PC-3 (cell line): ENCODE results near the gene PRKN. TPM values are rescaled to one million over a fixed set of nuclear protein-coding genes. Genes with fewer than 3 reads are reported as not detected.

Experiments used
- ATAC-seq: fragments of 200-7000 bp; cut with Tn5 transposase; 2 replicates; pipeline ENCODE4 v1.9.1; 2020; ENCODE audit warnings: mild to moderate bottlenecking, moderate library complexity
- BruUV-seq: library from RNA; stranded (reverse); fragments of 400-500 nt; replicated peaks from 2 replicates; lab custom pipeline; 2021; lab: Mats Ljungman, UMichigan
- CTCF ChIA-PET: fragments of 300-600 bp; sonication (Branson Sonifier 250); formaldehyde crosslinking; loops from one replicate; lab custom pipeline; 2022; ENCODE audit warnings: antibody characterized with exemption; lab: Charles Lee
- POLR2A ChIA-PET: fragments of 300-600 bp; sonication (Branson Sonifier 250); formaldehyde crosslinking; loops from one replicate; lab custom pipeline; 2022; ENCODE audit warnings: antibody characterized with exemption; ENCODE audit not compliant: unreplicated experiment; lab: Charles Lee
- DNase-seq: peaks from one replicate; pipeline ENCODE4 v3.0.0-alpha.2; 2015
- H2AFZ ChIP-seq: fragments of 300-600 bp; sonication (generic); 2 replicates; pipeline ENCODE4 v1.6.0; 2016; ENCODE audit warnings: antibody characterized with exemption, low read length
- H3F3A ChIP-seq: fragments of 300-600 bp; sonication (generic); one replicate; pipeline ENCODE4 v1.6.0; 2017; ENCODE audit warnings: antibody characterized with exemption, low read length, control low read depth, mild to moderate bottlenecking; ENCODE audit not compliant: unreplicated experiment
- H3K27ac ChIP-seq: fragments of 300-600 bp; sonication (generic); 2 replicates; pipeline ENCODE4 v1.5.1; 2016; ENCODE audit warnings: mild to moderate bottlenecking, low read length
- H3K27me3 ChIP-seq: fragments of 300-600 bp; sonication (generic); 2 replicates; pipeline ENCODE4 v1.6.1; 2016; ENCODE audit warnings: low read length, mixed read lengths
- H3K36me3 ChIP-seq: fragments of 300-600 bp; sonication (generic); 2 replicates; pipeline ENCODE4 v1.6.1; 2016; ENCODE audit warnings: low read depth, mixed run types, low read length, mixed read lengths
- H3K4me1 ChIP-seq: fragments of 300-600 bp; sonication (generic); 2 replicates; pipeline ENCODE4 v1.5.1; 2016; ENCODE audit warnings: low read length; ENCODE audit not compliant: insufficient read depth
- H3K4me2 ChIP-seq: fragments of 300-600 bp; sonication (generic); 2 replicates; pipeline ENCODE4 v1.6.0; 2016; ENCODE audit warnings: low read length
- H3K4me3 ChIP-seq: fragments of 300-600 bp; sonication (generic); 2 replicates; pipeline ENCODE4 v1.5.1; 2016; ENCODE audit warnings: mild to moderate bottlenecking, low read length, mixed read lengths
- H3K79me2 ChIP-seq: fragments of 300-600 bp; sonication (generic); 2 replicates; pipeline ENCODE4 v1.6.1; 2017; ENCODE audit warnings: low read length, mixed read lengths
- H3K9ac ChIP-seq: fragments of 300-600 bp; sonication (generic); 2 replicates; pipeline ENCODE4 v1.6.0; 2016; ENCODE audit warnings: mild to moderate bottlenecking, low read length
- H3K9me2 ChIP-seq: fragments of 300-600 bp; sonication (generic); replicated peaks from 2 replicates; pipeline ENCODE4 v1.6.1; 2016; ENCODE audit warnings: mixed run types, low read length, mixed read lengths
- H3K9me3 ChIP-seq: fragments of 300-600 bp; sonication (generic); 2 replicates; pipeline ENCODE4 v1.6.1; 2016; ENCODE audit warnings: low read length, mixed read lengths
- H4K20me1 ChIP-seq: fragments of 300-600 bp; sonication (generic); 2 replicates; pipeline ENCODE4 v1.6.1; 2016; ENCODE audit warnings: low read length, mixed read lengths
- EZH2 ChIP-seq: fragments of 300-600 bp; sonication (generic); IDR thresholded peaks from one replicate; pipeline ENCODE4 v1.6.1; 2017; ENCODE audit warnings: antibody characterized with exemption, mild to moderate bottlenecking, low read length; ENCODE audit not compliant: unreplicated experiment
- EZH2phosphoT487 ChIP-seq: fragments of 300-600 bp; sonication (generic); IDR thresholded peaks from 2 replicates; pipeline ENCODE4 v1.6.1; 2018; ENCODE audit warnings: mild to moderate bottlenecking, antibody characterized with exemption, low read length, borderline replicate concordance
- intact Hi-C: fragments of 100-400 bp; cut with micrococcal nuclease; formaldehyde crosslinking; loops from 2 replicates; pipeline ENCODE4 v1.9.0; 2023
- total RNA-seq: library from RNA; depleted of rRNA; stranded (reverse); fragments of >200 nt; gene quantifications from 2 replicates; pipeline ENCODE4 v1.2.3, GENCODE V29; 2014
- TF ChIP-seq, protein P1 (sequence below): fragments of 300-600 bp; sonication (generic); conservative IDR thresholded peaks from 2 replicates; pipeline ENCODE4 v1.5.1; 2017; ENCODE audit warnings: antibody characterized with exemption, low read depth, mild to moderate bottlenecking, low read length

Gene PRKN
- total RNA-seq, 1 experiment from 2014 or later: not detected

DNA sequence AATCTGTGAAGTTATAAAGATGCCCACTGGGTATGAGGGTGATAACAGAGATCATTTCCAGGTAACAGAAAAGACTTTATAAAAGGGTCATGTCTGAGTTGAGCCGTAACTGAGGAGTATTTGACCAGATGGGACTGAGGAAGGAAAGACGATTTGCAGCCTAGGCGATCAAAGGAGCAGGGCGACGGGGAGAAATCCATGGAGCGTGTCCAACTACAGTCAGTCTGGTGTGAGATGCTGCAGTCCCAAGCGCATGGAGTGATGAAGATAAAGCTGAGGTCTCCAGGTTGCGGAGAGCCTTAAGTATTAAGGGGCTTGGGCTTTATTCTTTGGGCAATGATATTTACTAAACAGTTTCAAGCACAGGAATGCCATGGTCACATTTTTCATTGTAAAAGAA lies 166.7 kb downstream of the PRKN start:
- Histone ChIP-seq H2AFZ (no peak overlapping the region), H3K27ac (no peak overlapping the region), H3K4me3 (no peak overlapping the region), H3K4me2 (no peak overlapping the region), H3F3A (no peaks in the 10 kb centered on the region), H3K36me3 (no peaks in the 10 kb centered on the region), H3K9me3 (no peaks in the 10 kb centered on the region), H3K9ac (no peak overlapping the region), H3K4me1 (no peaks in the 10 kb centered on the region), H3K27me3 (no peaks in the 10 kb centered on the region), H3K9me2 (no peaks in the 10 kb centered on the region), H3K79me2 (no peaks in the 10 kb centered on the region), H4K20me1 (no peaks in the 10 kb centered on the region)
- no peak for DNase-seq
- ChIA-PET CTCF (no interaction called here), POLR2A (no interaction called here)
- BruUV-seq: no TSS peak
- TF ChIP-seq EZH2phosphoT487: no peak
- no peak for TF ChIP-seq EZH2
- TF ChIP-seq, protein P1, sequence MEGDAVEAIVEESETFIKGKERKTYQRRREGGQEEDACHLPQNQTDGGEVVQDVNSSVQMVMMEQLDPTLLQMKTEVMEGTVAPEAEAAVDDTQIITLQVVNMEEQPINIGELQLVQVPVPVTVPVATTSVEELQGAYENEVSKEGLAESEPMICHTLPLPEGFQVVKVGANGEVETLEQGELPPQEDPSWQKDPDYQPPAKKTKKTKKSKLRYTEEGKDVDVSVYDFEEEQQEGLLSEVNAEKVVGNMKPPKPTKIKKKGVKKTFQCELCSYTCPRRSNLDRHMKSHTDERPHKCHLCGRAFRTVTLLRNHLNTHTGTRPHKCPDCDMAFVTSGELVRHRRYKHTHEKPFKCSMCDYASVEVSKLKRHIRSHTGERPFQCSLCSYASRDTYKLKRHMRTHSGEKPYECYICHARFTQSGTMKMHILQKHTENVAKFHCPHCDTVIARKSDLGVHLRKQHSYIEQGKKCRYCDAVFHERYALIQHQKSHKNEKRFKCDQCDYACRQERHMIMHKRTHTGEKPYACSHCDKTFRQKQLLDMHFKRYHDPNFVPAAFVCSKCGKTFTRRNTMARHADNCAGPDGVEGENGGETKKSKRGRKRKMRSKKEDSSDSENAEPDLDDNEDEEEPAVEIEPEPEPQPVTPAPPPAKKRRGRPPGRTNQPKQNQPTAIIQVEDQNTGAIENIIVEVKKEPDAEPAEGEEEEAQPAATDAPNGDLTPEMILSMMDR: no peak
- intact Hi-C loops: no loop called here
- no peak for ATAC-seq

GRCh38 chr6:162554531-162554930 lies 173.0 kb downstream of the PRKN start:
- no peak overlapping the region for H3K4me2 ChIP-seq
- H3F3A ChIP-seq: no peaks in the 10 kb centered on the region
- intact Hi-C loops: no loop called here
- DNase-seq (no peak), ATAC-seq (no peak)
- no peak overlapping the region for H3K27ac ChIP-seq
- POLR2A ChIA-PET: no interaction called here
- H3K79me2 ChIP-seq: no peaks in the 10 kb centered on the region
- H4K20me1 ChIP-seq: no peaks in the 10 kb centered on the region
- no peaks in the 10 kb centered on the region for H3K4me1 ChIP-seq
- H3K27me3 ChIP-seq: peaks cover 5% of the 10 kb centered on the region; the same call in 1 of the 2 replicates
- no peak for TF ChIP-seq EZH2phosphoT487
- TF ChIP-seq EZH2: no peak
- TF ChIP-seq, protein P1: no peak
- H3K9ac ChIP-seq: no peak overlapping the region
- H3K9me3 ChIP-seq: no peaks in the 10 kb centered on the region
- CTCF ChIA-PET: no interaction called here
- no peak overlapping the region for H2AFZ ChIP-seq
- no TSS peak for BruUV-seq
- no peak overlapping the region for H3K4me3 ChIP-seq
- H3K36me3 ChIP-seq: no peaks in the 10 kb centered on the region
- no peaks in the 10 kb centered on the region for H3K9me2 ChIP-seq

DNA sequence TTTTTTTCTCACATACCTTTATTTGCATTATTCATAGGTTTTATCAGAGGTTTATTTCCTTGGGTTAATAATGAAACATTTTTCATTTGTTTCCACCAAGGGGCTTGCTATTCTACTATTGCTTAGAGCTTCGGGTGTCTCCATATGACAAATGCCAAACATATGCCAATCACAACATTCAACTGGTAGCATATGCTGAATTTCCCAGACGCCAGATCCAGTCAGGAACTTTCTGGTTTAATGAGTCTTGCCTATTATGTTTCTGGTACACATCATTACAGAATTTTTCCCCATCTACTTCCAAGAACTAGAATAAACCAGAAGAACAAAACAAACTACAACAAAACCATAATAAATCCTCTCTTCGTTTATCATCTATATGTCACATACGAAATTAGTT lies 180.7 kb downstream of the PRKN start:
- Histone ChIP-seq H4K20me1 (no peaks in the 10 kb centered on the region), H3K4me2 (no peak overlapping the region), H3K27me3 (peaks cover 1% of the 10 kb centered on the region; the same call in 1 of the 2 replicates), H3K27ac (no peak overlapping the region), H3K4me1 (no peaks in the 10 kb centered on the region), H3K9me2 (no peaks in the 10 kb centered on the region), H3K79me2 (no peaks in the 10 kb centered on the region), H2AFZ (no peak overlapping the region), H3K9ac (no peak overlapping the region), H3K4me3 (no peak overlapping the region), H3K36me3 (no peaks in the 10 kb centered on the region), H3F3A (no peaks in the 10 kb centered on the region), H3K9me3 (no peaks in the 10 kb centered on the region)
- ChIA-PET CTCF (no interaction called here), POLR2A (no interaction called here)
- intact Hi-C loops: no loop called here
- TF ChIP-seq, protein P1: no peak
- no peak for TF ChIP-seq EZH2
- no peak for TF ChIP-seq EZH2phosphoT487
- DNase-seq (no peak), ATAC-seq (no peak)
- BruUV-seq: no TSS peak
